ENCODE data around the gene GALNT9.

The GALNT9 gene

DNA sequence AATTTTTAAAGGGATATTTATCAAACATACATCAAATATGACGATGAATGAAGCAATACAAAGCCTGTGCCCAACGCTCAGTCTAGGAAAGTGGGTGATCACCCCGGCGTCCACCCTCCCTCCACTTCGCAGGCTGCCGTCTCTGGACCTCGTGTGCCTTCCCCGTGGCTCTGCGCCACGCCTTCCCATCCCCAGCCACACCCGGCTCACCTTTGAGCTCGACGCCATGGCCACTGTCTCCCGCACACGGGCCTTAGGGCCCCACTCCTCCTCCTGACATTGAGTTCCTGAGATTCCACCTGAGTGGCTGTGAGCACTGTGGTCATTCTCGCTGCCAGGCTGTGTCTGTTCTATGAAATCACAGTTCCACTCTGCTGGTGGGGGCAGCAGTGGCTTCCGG, 56.7 kb downstream of the GALNT9 start:
- no peak for DNase-seq (ENCODE audit: low read depth, low spot score)
- H3K4me3 ChIP-seq (ENCODE audit: low read depth, low read length), result no peak overlapping the region
- in situ Hi-C loops (cut with HindIII; ENCODE audit: low sequenced_read_pairs), result no loop called here
- TF ChIP-seq, protein P1, sequence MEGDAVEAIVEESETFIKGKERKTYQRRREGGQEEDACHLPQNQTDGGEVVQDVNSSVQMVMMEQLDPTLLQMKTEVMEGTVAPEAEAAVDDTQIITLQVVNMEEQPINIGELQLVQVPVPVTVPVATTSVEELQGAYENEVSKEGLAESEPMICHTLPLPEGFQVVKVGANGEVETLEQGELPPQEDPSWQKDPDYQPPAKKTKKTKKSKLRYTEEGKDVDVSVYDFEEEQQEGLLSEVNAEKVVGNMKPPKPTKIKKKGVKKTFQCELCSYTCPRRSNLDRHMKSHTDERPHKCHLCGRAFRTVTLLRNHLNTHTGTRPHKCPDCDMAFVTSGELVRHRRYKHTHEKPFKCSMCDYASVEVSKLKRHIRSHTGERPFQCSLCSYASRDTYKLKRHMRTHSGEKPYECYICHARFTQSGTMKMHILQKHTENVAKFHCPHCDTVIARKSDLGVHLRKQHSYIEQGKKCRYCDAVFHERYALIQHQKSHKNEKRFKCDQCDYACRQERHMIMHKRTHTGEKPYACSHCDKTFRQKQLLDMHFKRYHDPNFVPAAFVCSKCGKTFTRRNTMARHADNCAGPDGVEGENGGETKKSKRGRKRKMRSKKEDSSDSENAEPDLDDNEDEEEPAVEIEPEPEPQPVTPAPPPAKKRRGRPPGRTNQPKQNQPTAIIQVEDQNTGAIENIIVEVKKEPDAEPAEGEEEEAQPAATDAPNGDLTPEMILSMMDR (IDR thresholded peaks at IDR 0.05; ENCODE audit: low read depth, low read length), result no peak

DNA sequence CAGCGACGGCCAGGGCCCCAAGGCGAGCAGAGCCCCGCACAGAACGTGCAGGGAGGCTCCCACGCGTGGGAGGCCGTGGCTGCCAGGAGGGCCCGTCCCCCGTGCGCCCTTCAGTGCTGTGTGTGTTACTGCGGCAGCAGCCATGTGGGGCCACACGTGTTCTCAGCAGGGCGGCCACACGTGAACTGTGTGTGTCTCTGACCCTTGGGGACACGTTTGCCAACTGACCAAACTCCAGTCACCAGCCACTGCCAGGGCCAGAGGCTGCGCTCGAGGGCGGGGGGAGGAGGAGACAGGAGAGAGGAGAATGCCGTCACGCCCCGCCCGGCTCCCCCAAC, 57.7 kb downstream of the GALNT9 start:
- TF ChIP-seq, protein P1 (IDR thresholded peaks at IDR 0.05; ENCODE audit: low read depth, low read length), result no peak
- no peak for DNase-seq (ENCODE audit: low read depth, low spot score)
- H3K4me3 ChIP-seq (ENCODE audit: low read depth, low read length), result no peak overlapping the region
- in situ Hi-C loops (cut with HindIII; ENCODE audit: low sequenced_read_pairs), result no loop called here

DNA sequence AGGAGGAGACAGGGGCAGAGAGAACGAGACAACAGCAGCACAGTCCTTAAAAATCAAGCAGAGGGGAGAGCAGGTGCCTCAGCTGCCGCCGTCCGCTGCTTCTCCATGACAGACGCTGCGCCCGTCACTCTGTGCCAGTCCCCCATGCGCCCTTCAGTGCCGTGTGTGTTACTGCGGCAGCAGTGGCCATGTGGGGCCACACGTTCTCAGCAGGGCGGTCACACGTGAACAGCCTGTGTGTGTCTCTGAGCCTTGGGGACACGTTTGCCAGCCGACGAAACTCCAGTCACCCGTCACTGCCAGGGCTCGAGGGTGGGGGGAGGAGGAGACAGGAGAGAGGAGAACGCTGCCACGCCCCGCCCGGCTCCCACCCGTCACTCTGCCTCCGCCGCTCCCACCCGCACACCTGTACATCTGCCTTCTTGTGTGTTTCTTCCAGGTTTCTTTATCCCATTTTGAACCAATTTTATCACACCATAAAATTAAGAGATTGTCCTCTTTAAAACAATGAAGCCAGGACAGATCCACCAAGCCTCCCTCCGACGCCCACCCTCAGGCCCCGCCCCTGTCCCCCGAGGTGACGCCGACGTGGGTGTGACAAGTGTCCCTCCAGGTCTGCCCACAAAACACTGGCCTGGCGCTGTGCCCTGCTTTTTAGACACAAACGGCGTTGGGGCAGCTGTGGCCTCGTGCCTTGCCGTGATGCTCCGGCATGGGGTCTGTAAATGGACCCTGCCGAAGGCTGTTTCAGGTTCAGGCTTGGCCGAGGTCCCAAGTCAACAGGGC, 58.2 kb downstream of the GALNT9 start:
- DNase-seq (ENCODE audit: low read depth, low spot score), result no peak
- no peak overlapping the region for H3K4me3 ChIP-seq (ENCODE audit: low read depth, low read length)
- in situ Hi-C loops (cut with HindIII; ENCODE audit: low sequenced_read_pairs), result no loop called here
- TF ChIP-seq, protein P1 (IDR thresholded peaks at IDR 0.05; ENCODE audit: low read depth, low read length), result no peak

DNA sequence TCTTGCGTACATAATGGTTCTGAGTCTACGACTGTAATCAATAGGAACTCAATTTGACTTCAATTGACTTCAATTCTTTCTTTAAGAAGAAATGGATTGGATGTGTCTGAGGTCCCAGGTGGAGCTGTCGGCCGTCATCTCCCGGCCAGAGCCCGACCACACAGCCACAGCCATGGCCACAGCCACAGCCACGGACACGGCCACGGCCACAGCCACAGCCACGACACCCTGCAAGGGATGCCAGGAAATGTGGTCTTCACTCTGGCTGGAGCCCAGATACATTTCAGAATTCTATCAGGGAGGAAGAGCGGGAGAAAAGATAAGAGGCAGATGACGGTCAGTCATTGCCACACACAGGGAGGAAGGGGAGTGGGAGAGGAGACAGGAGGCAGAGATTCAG, 58.9 kb downstream of the GALNT9 start:
- in situ Hi-C loops (cut with HindIII; ENCODE audit: low sequenced_read_pairs), result no loop called here
- no peak overlapping the region for H3K4me3 ChIP-seq (ENCODE audit: low read depth, low read length)
- no peak for DNase-seq (ENCODE audit: low read depth, low spot score)
- TF ChIP-seq, protein P1 (IDR thresholded peaks at IDR 0.05; ENCODE audit: low read depth, low read length), result no peak

DNA sequence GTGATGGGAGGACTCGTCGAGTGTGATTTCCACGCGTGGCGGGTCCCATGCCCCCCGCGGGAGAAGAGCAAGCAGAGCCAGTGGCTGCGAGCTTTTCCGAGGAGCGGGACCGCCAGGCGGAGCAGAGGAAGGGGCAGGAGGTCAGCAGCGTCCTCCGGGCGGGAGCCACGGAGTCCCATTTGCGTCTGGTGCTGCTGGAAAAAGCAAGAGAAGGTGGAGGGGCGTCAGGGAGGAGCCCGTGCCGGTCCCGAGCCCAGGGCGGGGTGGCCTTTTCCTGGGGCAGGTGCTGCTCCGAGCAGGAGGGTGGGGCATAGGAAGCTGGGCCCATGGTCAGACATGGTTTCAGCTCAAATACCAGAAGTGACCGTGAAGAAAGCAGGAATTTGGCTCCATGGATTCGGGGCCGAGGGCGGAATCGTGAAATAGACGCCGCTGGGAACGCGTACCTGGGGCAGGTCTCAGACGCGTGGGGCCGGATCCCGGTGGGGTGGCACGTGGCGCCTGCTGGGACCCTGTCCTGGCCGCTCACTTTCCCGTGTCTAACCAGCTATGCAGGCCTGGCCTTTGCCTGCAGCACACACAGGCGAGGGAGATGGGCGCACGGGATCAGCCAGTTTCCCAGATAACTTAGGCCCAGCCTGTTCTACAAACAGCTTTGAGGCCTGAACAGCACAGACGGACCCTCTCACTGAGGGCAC, 60.0 kb downstream of the GALNT9 start:
- TF ChIP-seq, protein P1 (IDR thresholded peaks at IDR 0.05; ENCODE audit: low read depth, low read length), result no peak

DNA sequence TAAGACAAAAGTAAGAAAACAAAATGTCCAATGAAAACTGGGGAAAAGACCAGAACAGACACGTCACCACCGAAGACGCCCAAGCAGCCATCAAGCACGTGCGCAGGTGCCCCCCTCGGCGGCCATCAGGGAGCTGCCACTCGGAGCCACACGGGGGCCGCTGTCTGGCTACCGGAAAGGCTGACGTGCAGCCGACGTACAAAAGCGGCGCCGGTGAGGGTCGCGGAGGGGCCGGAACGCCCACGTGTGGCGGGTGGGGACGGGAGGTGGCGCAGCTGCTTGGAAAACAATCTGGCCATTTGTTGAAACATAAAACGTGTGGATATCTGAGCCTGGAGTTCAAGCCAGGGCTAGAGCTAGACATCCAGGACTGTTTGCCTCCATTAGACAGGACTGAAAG, 60.7 kb downstream of the GALNT9 start:
- TF ChIP-seq, protein P1 (IDR thresholded peaks at IDR 0.05; ENCODE audit: low read depth, low read length), result no peak
- in situ Hi-C loops (cut with HindIII; ENCODE audit: low sequenced_read_pairs), result no loop called here
- no peak overlapping the region for H3K4me3 ChIP-seq (ENCODE audit: low read depth, low read length)
- DNase-seq (ENCODE audit: low read depth, low spot score), result no peak

More for the DNA sequence above, 60.0 kb downstream of the GALNT9 start:
- in situ Hi-C loops (cut with HindIII; ENCODE audit: low sequenced_read_pairs), result no loop called here
- no peak overlapping the region for H3K4me3 ChIP-seq (ENCODE audit: low read depth, low read length)
- no peak for DNase-seq (ENCODE audit: low read depth, low spot score)
